ENCODE results near the gene POU3F3.

The POU3F3 gene

GRCh38 chr2:104860451-104860790 lies 6.5 kb downstream of the POU3F3 start:
- DNase-seq (ENCODE audit: low read depth) = no peak

GRCh38 chr2:104861351-104862057 lies 7.6 kb downstream of the POU3F3 start:
- no peak for DNase-seq (ENCODE audit: low read depth)

DNA sequence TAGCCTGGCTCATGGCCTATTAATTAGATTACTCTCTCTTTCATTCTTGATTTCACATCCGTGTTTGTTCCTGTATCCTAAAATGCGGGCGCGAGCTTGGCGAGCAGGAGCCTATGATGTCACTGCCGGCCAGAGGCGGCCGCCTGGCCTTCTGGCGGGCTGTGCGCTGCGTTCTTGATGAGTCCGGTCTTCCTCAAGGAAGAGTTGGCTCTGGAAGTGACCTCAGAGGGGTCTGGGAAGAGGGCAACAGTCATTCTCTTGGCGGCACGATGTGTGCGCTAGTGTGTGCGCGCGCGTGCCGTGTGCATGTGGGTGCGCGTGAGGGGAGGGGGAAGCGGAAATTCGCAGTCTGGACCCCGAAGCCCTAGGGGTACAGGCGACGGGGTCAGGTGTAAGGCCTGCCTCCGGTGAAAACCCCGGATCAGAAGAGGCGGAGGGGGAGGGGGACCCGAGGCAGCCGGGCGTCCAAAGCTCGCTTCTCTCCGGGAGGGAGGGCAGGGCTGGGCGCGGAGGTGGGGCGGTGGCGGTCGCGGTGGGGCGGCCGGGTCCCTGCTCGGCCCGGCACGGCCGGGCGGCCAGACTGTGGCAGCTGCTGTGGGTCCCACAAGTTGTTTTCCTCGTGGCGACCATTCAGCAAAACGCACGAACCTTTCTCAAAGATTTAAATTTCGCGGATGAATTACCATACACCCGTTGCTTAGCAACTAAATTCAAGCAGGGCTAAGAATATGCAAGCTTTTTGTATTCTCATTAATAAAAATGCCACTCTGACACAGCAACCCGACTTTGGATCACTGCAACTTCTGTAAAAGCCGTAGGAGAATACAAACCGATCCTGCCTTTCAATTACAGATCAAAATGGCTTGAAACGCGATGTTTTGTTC lies 8.4 kb downstream of the POU3F3 start:
- DNase-seq (ENCODE audit: low read depth) = no peak

DNA sequence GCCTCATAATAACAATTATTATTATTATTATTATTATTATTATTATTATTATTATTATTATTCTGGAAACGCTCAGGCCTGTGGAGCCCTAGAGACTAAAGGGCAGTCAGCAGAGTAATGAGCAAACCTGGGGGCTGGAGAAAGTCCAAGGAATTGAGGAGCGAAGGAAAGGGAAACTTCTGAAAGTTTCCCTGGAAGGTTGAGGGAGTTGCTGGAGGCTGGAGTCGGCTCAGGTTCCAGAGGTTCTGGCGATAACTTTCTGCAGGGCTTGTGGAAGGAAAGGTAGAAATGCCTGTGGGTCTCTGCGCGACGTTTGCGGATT lies 9.2 kb downstream of the POU3F3 start:
- no peak for DNase-seq (ENCODE audit: low read depth)

- no peak for DNase-seq (ENCODE audit: low read depth)
These were observed 9.8 kb downstream of the POU3F3 start for GRCh38 chr2:104863468-104864279.

DNA sequence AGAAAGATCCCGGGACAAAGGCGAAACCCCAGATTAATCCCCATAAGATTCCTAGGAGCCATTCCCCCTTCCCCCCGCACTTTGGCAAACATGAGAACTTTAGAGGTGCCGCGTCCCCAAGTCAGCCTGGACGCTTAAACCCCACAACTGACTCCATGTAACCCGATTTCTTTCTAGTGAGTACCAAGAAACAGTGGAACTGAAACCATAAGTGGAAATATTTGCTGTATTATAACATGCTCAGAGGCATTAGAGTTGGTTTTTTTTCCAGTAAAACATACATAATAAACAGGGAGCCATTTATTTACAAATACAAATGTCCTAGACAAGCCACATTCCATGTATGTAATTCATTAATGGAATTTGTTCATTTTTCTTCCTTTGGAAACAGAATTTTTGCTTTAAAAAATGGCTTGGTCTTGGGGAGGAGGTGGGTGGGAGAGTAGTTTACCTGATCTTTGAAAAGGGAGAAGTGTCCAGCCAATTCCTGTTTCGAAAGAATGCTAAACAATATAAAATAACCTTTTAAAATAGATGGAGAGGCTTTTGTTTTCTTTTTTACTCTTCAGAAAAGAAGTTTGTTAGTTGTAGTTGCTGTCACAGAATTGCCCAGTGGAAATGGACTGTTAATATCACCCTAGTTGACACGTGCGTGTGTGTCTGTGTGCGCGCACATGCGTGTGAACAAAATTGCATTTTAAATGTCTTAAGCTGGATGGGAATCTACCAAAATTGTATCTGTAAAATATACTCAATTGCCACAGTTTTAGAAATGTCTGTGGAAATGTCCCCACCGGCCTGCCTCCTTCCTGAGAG lies 10.6 kb downstream of the POU3F3 start:
- no peak for DNase-seq (ENCODE audit: low read depth)

DNA sequence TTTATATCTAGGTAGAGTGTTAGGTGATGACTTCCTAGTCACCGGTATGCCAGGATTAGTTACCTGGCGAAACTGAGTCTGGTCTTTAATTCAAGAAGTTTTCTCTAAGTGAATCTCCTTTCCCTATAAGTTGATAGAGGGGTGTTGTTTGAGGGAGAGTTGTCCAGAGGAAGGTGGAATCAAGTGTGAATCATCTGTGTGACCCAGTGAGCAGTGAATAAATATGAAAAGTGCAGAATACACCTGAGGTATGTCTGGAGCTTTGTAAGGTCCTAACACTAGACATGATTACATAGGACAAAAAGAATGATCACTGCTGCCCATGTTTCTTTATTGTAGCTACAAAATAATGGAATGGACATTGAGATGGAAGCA lies 11.2 kb downstream of the POU3F3 start:
- no peak for DNase-seq (ENCODE audit: low read depth)

- no peak for DNase-seq (ENCODE audit: low read depth)
These were observed 12.4 kb downstream of the POU3F3 start for GRCh38 chr2:104866122-104866864.

DNA sequence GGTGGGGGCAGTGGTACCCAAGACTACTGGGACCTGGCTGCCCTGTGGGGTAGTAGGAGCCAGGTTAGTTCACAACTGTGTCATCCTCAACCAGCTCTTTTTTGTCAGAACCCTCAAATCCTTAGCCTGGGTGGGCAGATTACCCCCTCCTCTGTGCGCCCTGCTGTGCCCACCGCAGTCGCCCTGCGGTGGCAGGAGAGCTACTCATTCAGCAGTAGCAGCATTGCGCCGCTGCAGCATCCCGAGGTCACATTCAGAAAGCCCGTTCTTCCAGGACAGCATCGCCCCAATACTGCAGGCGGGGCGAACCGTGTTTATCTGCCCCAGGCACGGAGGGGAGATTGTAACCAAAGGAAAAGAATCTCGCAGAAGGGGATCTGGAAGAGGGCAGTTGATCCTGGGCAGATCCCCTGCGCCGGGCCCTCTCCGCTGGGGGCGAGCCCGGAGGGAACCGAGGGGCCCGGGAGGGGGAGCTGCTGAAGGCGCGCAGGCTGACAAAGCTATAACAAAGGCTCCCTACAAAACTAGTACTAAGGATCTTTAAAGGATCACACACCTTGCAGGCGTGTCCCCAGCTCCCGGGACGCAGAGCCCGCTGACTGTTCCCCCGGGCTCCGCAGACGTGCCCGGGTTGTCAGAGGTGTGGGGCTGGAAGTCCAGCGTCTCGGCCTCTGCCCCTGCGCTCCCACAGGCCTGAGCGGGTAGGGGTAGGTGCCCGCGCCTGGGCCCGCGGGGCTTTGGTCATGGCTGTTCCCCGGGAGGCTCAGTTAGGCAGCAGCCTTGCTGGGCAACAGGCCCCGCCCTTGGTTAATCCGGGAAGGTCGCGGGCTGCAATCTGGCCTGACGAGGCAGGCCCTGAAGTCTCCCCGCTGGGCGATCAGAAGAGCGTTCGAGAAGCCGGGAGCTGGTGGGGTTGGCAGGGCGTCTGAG lies 13.2 kb downstream of the POU3F3 start:
- DNase-seq (ENCODE audit: low read depth) = no peak

DNA sequence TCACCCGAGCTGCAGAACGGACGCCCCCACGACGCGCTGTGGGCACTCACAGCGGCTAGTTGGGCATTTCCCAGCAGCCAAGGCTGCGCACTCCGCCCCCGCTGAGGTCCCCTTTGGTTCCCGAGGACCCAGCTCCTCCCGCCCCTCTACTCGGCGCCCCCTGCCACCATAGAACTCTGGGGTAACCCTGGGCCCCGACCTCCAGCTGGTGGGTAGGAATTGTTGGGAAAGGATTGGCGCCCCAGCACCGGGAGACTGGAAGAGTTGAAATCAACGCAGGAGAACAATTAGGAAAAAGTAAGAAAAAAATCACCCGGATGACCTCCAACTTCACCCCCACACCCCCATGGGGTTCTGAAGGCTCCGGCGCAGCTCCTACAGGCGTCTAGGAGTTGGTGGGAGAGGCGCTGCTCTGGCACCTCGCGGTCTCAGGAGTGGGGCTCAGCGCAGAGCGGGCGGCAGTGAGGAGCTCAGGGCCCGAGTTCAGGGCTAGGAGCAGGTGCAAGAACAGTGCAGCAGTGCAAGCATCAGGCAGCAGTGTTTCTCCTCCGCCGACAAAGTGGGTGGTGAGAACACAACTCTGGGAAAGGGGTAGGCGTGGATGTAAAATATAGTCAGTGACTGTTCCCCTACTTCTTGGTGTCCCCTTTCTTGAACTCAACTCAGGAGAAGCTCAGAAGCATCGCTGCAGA lies 14.0 kb downstream of the POU3F3 start:
- DNase-seq (ENCODE audit: low read depth) = no peak

- no peak for DNase-seq (ENCODE audit: low read depth)
These were observed 14.6 kb downstream of the POU3F3 start for GRCh38 chr2:104868505-104868866.

- DNase-seq (ENCODE audit: low read depth) = no peak
These were observed 16.4 kb downstream of the POU3F3 start for GRCh38 chr2:104870100-104870975.

DNA sequence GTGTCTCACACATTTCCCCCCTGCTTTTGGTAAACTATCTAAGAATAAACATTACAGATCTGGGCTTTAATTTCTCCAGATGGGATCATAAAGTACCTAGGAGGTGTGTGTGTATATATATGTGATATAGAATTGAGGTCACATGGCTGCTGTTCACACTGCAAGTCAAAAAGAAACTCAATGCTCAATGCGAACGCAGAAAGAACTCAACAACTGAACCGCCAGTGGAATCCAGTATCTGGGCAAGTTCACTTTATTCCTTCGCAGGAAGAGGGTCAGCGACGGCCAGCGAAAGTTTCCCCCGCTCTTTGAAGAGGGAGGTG lies 17.7 kb downstream of the POU3F3 start:
- DNase-seq (ENCODE audit: low read depth) = no peak

GRCh38 chr2:104871972-104872865 lies 18.3 kb downstream of the POU3F3 start:
- DNase-seq (ENCODE audit: low read depth) = no peak

- no peak for DNase-seq (ENCODE audit: low read depth)
These were observed 19.2 kb downstream of the POU3F3 start for GRCh38 chr2:104872866-104873688.

DNA sequence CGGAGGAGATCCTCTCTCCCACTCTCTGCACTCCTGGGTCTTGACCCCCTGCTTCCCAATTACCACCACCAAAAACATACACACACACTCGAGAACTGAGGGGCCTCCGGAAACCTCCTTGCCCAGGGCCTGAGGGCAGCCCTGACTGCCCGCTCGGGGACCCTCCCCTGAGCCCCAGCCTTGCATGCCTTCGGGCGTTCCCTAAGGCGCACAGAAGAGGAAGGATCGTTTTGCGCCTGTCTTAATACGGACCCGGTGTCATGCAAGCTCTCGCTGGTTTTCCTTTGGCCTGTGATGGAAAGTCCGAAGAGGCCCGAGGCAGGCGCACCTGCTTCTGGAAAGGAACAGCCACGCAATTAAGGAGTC lies 19.8 kb downstream of the POU3F3 start:
- DNase-seq (ENCODE audit: low read depth) = no peak

DNA sequence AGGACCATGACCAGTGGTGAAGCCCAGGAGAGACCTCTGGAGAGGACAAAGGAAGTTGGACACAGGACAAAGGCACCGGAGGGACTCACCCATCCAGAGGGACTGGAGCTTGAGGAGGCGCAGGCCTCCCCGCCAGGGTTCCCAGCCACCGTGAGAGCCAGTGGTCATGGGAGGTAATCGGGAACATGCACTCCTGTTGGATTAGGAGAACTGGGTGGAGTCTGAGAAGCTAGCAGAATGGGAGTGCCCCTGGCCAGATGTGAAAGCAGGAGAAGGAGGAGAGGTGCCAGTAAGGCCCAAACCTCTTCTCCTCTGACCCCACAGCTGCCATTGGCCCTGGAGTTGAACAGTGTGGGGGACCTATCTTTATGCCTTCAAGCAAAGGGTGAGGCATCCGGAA lies 20.3 kb downstream of the POU3F3 start:
- no peak for DNase-seq (ENCODE audit: low read depth)
